ENCODE data around the gene IFT43. TPM values are rescaled to one million over a fixed set of nuclear protein-coding genes. Genes with fewer than 3 reads are reported as not detected.

Gene IFT43
- total and polyA plus RNA-seq, 2 donors from 2014 or later: 41.6 to 86.3 TPM

GRCh38 chr14:76067536-76067935 is 82.0 kb downstream of the IFT43 start:
- Histone ChIP-seq H3K36me3 (ENCODE audit: control insufficient read depth in 2 of 3, insufficient read depth in 3 of 3, low read length in 3 of 3) (peaks cover 0 to 3% (median 2%) of the 10 kb centered on the region in 3 donors), H3K27ac (ENCODE audit: low read depth in 2 of 2, low read length in 2 of 2) (no peak overlapping the region), H3K27me3 (ENCODE audit: control insufficient read depth, insufficient read depth, low read length) (no peaks in the 10 kb centered on the region), H3K9ac (ENCODE audit: low read length in 3 of 3) (no peak overlapping the region), H3K4me3 (ENCODE audit: low read length in 3 of 3) (no peak overlapping the region), H3K4me1 (ENCODE audit: control insufficient read depth in 2 of 3, insufficient read depth in 2 of 3, low read depth in 1 of 3, low read length in 3 of 3) (no peaks in the 10 kb centered on the region), H3K9me3 (ENCODE audit: control insufficient read depth in 2 of 3, insufficient read depth in 1 of 3, low read length in 3 of 3) (no peaks in the 10 kb centered on the region)
- intact Hi-C loops (cut with DNase I): no loop called here
- no peak for DNase-seq
- TF ChIP-seq, protein P1, sequence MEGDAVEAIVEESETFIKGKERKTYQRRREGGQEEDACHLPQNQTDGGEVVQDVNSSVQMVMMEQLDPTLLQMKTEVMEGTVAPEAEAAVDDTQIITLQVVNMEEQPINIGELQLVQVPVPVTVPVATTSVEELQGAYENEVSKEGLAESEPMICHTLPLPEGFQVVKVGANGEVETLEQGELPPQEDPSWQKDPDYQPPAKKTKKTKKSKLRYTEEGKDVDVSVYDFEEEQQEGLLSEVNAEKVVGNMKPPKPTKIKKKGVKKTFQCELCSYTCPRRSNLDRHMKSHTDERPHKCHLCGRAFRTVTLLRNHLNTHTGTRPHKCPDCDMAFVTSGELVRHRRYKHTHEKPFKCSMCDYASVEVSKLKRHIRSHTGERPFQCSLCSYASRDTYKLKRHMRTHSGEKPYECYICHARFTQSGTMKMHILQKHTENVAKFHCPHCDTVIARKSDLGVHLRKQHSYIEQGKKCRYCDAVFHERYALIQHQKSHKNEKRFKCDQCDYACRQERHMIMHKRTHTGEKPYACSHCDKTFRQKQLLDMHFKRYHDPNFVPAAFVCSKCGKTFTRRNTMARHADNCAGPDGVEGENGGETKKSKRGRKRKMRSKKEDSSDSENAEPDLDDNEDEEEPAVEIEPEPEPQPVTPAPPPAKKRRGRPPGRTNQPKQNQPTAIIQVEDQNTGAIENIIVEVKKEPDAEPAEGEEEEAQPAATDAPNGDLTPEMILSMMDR (IDR thresholded peaks at IDR 0.05; ENCODE audit: borderline replicate concordance, extremely low read depth, insufficient read depth): no peak
- no peak for FAIRE-seq

- FAIRE-seq: no peak
- no peak overlapping the region for H3K4me3 ChIP-seq (ENCODE audit: low read length in 3 of 3)
- intact Hi-C loops (cut with DNase I): no loop called here
- no peak overlapping the region for H3K9ac ChIP-seq (ENCODE audit: low read length in 3 of 3)
- H3K27me3 ChIP-seq (ENCODE audit: control insufficient read depth, insufficient read depth, low read length): no peaks in the 10 kb centered on the region
- DNase-seq: peak in 2 of 5 donors; percentile 34 to 55
- H3K36me3 ChIP-seq (ENCODE audit: control insufficient read depth in 2 of 3, insufficient read depth in 3 of 3, low read length in 3 of 3): peaks cover 0 to 2% (median 0%) of the 10 kb centered on the region in 3 donors
- TF ChIP-seq, protein P1 (IDR thresholded peaks at IDR 0.05; ENCODE audit: borderline replicate concordance, extremely low read depth, insufficient read depth): no peak
- H3K9me3 ChIP-seq (ENCODE audit: control insufficient read depth in 2 of 3, insufficient read depth in 1 of 3, low read length in 3 of 3): no peaks in the 10 kb centered on the region
- no peak overlapping the region for H3K27ac ChIP-seq (ENCODE audit: low read depth in 2 of 2, low read length in 2 of 2)
- H3K4me1 ChIP-seq (ENCODE audit: control insufficient read depth in 2 of 3, insufficient read depth in 2 of 3, low read depth in 1 of 3, low read length in 3 of 3): no peaks in the 10 kb centered on the region
These were observed 88.2 kb downstream of the IFT43 start for GRCh38 chr14:76073717-76074116.

DNA sequence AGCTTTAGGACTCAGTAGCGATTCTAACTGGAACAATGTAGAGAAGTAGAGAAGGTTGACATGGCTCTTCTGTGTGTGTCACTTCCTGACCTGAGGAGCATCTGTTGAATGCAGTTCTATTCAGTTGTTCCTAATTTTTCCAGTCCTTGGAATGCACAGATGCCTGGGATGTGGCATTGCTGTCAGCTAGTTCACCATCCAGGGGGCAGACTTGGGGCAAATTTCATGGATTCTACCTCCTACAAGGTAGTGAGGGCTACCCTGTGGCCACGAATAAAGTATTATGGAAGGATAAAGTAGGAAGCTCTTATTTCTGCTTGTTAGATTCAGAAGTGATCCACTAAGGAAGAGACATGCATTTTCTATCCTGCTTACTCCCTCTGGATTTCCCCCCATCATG is 91.8 kb downstream of the IFT43 start:
- H3K9ac ChIP-seq (ENCODE audit: low read length in 3 of 3): no peak overlapping the region

More for the DNA sequence above, 91.8 kb downstream of the IFT43 start:
- H3K27me3 ChIP-seq (ENCODE audit: control insufficient read depth, insufficient read depth, low read length): no peaks in the 10 kb centered on the region
- H3K9me3 ChIP-seq (ENCODE audit: control insufficient read depth in 2 of 3, insufficient read depth in 1 of 3, low read length in 3 of 3): no peaks in the 10 kb centered on the region
- DNase-seq (no peak), FAIRE-seq (no peak)
- H3K4me1 ChIP-seq (ENCODE audit: control insufficient read depth in 2 of 3, insufficient read depth in 2 of 3, low read depth in 1 of 3, low read length in 3 of 3): no peaks in the 10 kb centered on the region
- TF ChIP-seq, protein P1 (IDR thresholded peaks at IDR 0.05; ENCODE audit: borderline replicate concordance, extremely low read depth, insufficient read depth): no peak
- peaks cover 0 to 4% (median 0%) of the 10 kb centered on the region in 3 donors for H3K36me3 ChIP-seq (ENCODE audit: control insufficient read depth in 2 of 3, insufficient read depth in 3 of 3, low read length in 3 of 3)
- intact Hi-C loops (cut with DNase I): no loop called here
- no peak overlapping the region for H3K27ac ChIP-seq (ENCODE audit: low read depth in 2 of 2, low read length in 2 of 2)
- H3K4me3 ChIP-seq (ENCODE audit: low read length in 3 of 3): no peak overlapping the region

Data from kidney (tissue), 14 donors.